Measurements from ENCODE around the gene ANGPTL4.

- TF ChIP-seq CTCF (conservative IDR thresholded peaks at IDR 0.05): no peak
- TF ChIP-seq EZH2 (IDR thresholded peaks at IDR 0.05; ENCODE audit: low read depth): no peak
These were observed 35.8 kb downstream of the ANGPTL4 start for GRCh38 chr19:8399681-8400188.

Data from PC-9 (cell line).